Measurements from ENCODE around the gene CD1E. TPM values are rescaled to one million over a fixed set of nuclear protein-coding genes. Genes with fewer than 3 reads are reported as not detected.

Gene CD1E
- total and polyA plus RNA-seq, 10 of the 15 experiments (the other 5 are each of a cell fraction or from before 2014, with no cell fraction given): 0.05 to 0.07 (median 0.05) TPM; not detected in 7

DNA sequence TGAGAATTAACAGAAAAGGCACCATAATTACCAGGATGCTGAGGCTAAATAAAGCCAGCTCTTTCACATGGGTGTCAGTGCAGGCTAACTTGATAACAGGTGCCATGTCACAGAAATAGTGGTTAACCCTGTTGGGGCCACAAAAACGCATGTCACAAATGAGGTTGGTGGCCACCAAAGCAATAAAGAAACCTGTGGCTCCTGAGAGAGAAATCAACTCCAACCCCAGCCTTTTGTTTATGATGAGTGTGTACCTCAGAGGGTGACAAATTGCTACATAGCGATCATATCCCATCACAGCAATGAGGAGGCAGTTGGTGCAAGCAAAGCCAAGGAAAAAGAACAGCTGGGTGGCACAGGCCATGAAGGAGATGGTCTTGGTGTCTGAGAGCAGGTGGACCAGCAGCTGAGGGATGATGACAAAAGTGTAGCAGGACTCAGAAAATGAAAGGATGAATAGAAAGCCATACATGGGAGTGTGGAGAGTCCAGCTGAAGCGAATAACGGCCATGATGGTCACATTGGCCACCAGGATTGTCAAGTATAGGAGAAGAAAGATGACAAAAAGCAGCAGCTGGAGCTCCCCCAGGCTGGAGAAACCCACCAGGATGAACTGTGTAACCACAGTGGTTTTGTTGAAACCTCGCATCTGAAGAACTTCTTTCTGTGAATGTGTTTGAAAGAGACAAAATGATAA, 45.3 kb downstream of the CD1E start, which contains the start of gene OR10T2 (continued):
- TF ChIP-seq, protein P1, sequence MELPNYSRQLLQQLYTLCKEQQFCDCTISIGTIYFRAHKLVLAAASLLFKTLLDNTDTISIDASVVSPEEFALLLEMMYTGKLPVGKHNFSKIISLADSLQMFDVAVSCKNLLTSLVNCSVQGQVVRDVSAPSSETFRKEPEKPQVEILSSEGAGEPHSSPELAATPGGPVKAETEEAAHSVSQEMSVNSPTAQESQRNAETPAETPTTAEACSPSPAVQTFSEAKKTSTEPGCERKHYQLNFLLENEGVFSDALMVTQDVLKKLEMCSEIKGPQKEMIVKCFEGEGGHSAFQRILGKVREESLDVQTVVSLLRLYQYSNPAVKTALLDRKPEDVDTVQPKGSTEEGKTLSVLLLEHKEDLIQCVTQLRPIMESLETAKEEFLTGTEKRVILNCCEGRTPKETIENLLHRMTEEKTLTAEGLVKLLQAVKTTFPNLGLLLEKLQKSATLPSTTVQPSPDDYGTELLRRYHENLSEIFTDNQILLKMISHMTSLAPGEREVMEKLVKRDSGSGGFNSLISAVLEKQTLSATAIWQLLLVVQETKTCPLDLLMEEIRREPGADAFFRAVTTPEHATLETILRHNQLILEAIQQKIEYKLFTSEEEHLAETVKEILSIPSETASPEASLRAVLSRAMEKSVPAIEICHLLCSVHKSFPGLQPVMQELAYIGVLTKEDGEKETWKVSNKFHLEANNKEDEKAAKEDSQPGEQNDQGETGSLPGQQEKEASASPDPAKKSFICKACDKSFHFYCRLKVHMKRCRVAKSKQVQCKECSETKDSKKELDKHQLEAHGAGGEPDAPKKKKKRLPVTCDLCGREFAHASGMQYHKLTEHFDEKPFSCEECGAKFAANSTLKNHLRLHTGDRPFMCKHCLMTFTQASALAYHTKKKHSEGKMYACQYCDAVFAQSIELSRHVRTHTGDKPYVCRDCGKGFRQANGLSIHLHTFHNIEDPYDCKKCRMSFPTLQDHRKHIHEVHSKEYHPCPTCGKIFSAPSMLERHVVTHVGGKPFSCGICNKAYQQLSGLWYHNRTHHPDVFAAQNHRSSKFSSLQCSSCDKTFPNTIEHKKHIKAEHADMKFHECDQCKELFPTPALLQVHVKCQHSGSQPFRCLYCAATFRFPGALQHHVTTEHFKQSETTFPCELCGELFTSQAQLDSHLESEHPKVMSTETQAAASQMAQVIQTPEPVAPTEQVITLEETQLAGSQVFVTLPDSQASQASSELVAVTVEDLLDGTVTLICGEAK (IDR thresholded peaks at IDR 0.05; ENCODE audit: borderline replicate concordance): no peak
- TF ChIP-seq, protein P2, sequence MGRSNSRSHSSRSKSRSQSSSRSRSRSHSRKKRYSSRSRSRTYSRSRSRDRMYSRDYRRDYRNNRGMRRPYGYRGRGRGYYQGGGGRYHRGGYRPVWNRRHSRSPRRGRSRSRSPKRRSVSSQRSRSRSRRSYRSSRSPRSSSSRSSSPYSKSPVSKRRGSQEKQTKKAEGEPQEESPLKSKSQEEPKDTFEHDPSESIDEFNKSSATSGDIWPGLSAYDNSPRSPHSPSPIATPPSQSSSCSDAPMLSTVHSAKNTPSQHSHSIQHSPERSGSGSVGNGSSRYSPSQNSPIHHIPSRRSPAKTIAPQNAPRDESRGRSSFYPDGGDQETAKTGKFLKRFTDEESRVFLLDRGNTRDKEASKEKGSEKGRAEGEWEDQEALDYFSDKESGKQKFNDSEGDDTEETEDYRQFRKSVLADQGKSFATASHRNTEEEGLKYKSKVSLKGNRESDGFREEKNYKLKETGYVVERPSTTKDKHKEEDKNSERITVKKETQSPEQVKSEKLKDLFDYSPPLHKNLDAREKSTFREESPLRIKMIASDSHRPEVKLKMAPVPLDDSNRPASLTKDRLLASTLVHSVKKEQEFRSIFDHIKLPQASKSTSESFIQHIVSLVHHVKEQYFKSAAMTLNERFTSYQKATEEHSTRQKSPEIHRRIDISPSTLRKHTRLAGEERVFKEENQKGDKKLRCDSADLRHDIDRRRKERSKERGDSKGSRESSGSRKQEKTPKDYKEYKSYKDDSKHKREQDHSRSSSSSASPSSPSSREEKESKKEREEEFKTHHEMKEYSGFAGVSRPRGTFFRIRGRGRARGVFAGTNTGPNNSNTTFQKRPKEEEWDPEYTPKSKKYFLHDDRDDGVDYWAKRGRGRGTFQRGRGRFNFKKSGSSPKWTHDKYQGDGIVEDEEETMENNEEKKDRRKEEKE (IDR thresholded peaks at IDR 0.05): no peak
- TF ChIP-seq, protein P3, sequence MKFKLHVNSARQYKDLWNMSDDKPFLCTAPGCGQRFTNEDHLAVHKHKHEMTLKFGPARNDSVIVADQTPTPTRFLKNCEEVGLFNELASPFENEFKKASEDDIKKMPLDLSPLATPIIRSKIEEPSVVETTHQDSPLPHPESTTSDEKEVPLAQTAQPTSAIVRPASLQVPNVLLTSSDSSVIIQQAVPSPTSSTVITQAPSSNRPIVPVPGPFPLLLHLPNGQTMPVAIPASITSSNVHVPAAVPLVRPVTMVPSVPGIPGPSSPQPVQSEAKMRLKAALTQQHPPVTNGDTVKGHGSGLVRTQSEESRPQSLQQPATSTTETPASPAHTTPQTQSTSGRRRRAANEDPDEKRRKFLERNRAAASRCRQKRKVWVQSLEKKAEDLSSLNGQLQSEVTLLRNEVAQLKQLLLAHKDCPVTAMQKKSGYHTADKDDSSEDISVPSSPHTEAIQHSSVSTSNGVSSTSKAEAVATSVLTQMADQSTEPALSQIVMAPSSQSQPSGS (IDR thresholded peaks at IDR 0.05; ENCODE audit: low read length): no peak
- TF ChIP-seq, protein P4, sequence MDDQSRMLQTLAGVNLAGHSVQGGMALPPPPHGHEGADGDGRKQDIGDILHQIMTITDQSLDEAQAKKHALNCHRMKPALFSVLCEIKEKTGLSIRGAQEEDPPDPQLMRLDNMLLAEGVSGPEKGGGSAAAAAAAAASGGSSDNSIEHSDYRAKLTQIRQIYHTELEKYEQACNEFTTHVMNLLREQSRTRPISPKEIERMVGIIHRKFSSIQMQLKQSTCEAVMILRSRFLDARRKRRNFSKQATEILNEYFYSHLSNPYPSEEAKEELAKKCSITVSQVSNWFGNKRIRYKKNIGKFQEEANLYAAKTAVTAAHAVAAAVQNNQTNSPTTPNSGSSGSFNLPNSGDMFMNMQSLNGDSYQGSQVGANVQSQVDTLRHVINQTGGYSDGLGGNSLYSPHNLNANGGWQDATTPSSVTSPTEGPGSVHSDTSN (IDR thresholded peaks at IDR 0.05; ENCODE audit: insufficient replicate concordance, low read depth, low read length): no peak
- no peak for TF ChIP-seq YBX1 (IDR thresholded peaks at IDR 0.05)
- no peak for TF ChIP-seq JUNB (IDR thresholded peaks at IDR 0.05)
- TF ChIP-seq POLR2AphosphoS5 (IDR thresholded peaks at IDR 0.05; ENCODE audit: low read length): no peak
- TF ChIP-seq, protein P5, sequence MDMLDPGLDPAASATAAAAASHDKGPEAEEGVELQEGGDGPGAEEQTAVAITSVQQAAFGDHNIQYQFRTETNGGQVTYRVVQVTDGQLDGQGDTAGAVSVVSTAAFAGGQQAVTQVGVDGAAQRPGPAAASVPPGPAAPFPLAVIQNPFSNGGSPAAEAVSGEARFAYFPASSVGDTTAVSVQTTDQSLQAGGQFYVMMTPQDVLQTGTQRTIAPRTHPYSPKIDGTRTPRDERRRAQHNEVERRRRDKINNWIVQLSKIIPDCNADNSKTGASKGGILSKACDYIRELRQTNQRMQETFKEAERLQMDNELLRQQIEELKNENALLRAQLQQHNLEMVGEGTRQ (IDR thresholded peaks at IDR 0.05; ENCODE audit: borderline replicate concordance, low read depth, low read length): no peak
- no peak for TF ChIP-seq TCF7 (IDR thresholded peaks at IDR 0.05; ENCODE audit: borderline replicate concordance)
